ENCODE measurements around the gene DICER1.

The DICER1 gene

DNA sequence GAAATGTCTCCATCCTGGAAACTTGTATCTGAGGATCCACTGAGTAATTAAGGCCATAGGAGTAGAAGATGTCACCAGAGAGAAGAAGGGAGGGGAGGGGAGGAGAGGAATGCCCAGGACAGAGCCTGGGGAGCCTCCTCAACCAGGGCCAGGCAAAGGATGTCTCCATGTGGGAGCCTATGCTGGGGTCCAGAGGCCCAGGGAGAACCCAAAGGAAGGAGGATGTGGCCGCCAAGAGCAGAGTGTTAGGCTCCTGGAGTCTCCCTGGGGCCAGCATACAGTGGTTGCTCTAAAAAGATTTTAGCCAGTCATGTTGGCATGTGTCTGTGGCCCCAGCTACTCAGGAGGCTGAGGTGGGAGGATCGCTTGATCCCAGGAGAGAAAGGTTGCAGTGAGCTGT lies 92.6 kb downstream of the DICER1 start:
- in situ Hi-C loops (cut with HindIII; ENCODE audit: low pct_unique_long_range_greater_than_20kb, low sequenced_read_pairs) = no loop called here
- TF ChIP-seq JUND (IDR thresholded peaks at IDR 0.05; ENCODE audit: low read depth) = no peak
- DNase-seq (ENCODE audit: low read depth in 1 of 2, low spot score in 1 of 2) = no peak

- DNase-seq (ENCODE audit: low read depth in 1 of 2, low spot score in 1 of 2) = no peak
- no peak for TF ChIP-seq JUND (IDR thresholded peaks at IDR 0.05; ENCODE audit: low read depth)
- in situ Hi-C loops (cut with HindIII; ENCODE audit: low pct_unique_long_range_greater_than_20kb, low sequenced_read_pairs) = no loop called here
Observed at GRCh38 chr14:95064256-95064655, 93.1 kb downstream of the DICER1 start.

GRCh38 chr14:95063391-95063790 lies 93.9 kb downstream of the DICER1 start:
- no peak for TF ChIP-seq JUND (IDR thresholded peaks at IDR 0.05; ENCODE audit: low read depth)
- DNase-seq (ENCODE audit: low read depth in 1 of 2, low spot score in 1 of 2) = no peak
- in situ Hi-C loops (cut with HindIII; ENCODE audit: low pct_unique_long_range_greater_than_20kb, low sequenced_read_pairs) = no loop called here

DNA sequence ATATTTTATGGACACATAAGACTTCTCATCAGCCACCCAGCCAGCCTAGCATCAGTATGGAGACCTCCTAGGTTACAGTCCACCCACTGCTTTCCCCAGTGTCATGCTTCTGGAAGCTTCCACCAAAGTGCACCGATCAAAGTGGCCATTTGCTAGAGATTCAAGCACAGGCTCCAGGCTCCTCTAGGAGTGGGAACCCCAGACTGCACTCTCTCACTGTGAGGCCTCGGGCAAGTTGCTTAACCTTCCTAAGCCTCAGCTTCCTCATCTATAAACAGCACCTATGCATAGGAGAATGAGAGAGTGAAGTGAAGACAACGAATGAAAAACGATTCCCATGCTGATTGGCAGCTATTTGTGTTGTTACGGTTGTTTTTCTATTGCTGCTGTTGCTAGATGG lies 94.4 kb downstream of the DICER1 start:
- no peak for TF ChIP-seq JUND (IDR thresholded peaks at IDR 0.05; ENCODE audit: low read depth)
- in situ Hi-C loops (cut with HindIII; ENCODE audit: low pct_unique_long_range_greater_than_20kb, low sequenced_read_pairs) = no loop called here
- no peak for DNase-seq (ENCODE audit: low read depth in 1 of 2, low spot score in 1 of 2)

GRCh38 chr14:95062220-95062619 lies 95.1 kb downstream of the DICER1 start:
- TF ChIP-seq JUND (IDR thresholded peaks at IDR 0.05; ENCODE audit: low read depth) = no peak
- in situ Hi-C loops (cut with HindIII; ENCODE audit: low pct_unique_long_range_greater_than_20kb, low sequenced_read_pairs) = no loop called here
- no peak for DNase-seq (ENCODE audit: low read depth in 1 of 2, low spot score in 1 of 2)

DNA sequence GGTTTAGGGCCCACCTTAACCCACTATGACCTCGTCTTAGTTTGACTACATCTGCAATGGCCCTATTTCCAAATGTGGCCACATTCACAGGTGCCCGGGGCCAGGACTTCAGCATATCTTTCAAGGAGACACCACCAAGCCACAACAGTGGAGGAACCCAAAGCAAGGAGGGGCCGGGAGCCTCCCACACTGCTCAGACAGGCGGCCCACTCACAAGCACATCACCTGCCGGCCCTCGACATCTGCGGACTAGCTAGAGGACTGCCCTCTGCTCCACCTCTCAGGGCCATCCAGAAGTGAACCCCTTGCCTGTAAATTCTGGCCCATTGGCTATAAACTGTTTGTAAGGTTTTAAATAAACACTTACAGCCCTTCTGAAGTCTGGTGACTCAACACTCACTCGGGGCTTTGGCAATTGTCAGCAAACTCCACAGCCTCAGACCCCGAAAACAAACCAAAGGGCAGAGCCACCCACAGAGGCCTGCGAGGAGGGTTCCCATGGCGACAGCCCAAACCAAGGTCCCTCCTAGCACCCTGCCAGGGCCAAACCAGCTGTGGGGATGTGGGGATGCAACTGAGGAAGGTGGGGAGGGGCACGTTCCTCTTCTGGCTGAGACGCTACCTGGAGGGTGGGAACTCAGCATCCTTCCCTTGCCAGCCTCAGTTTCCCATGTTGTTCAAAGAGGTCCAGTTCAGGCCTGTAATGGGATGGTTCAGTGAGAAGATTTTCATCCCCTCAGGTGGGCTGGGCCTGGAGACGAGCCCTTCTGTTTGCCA lies 95.8 kb downstream of the DICER1 start:
- in situ Hi-C loops (cut with HindIII; ENCODE audit: low pct_unique_long_range_greater_than_20kb, low sequenced_read_pairs) = no loop called here
- DNase-seq (ENCODE audit: low read depth in 1 of 2, low spot score in 1 of 2) = no peak

GRCh38 chr14:95059126-95059525 lies 98.2 kb downstream of the DICER1 start:
- TF ChIP-seq JUND (IDR thresholded peaks at IDR 0.05; ENCODE audit: low read depth) = no peak
- in situ Hi-C loops (cut with HindIII; ENCODE audit: low pct_unique_long_range_greater_than_20kb, low sequenced_read_pairs) = no loop called here
- no peak for DNase-seq (ENCODE audit: low read depth in 1 of 2, low spot score in 1 of 2)

More for the DNA sequence above, 95.8 kb downstream of the DICER1 start:
- TF ChIP-seq JUND (IDR thresholded peaks at IDR 0.05; ENCODE audit: low read depth) = no peak

DNA sequence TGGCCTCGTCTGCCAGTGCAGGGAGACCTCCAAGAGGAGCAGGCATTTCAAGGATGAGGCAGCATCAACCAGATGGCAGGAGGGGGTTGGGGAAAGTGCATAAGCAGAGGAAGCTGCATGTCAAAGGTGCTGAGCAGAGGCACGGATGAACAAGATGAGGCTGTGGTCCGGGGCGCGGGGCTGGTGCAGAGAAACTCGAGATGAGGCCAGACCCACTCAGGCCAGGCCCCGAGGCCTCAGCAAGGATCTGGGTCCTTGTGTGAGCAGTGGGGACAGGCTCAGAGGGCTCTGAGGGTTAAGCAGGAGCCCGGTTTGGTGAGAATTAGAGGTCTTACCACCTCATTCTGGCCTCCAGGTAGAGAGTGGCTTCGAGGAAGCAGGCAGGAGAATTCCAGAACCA lies 98.8 kb downstream of the DICER1 start:
- no peak for TF ChIP-seq JUND (IDR thresholded peaks at IDR 0.05; ENCODE audit: low read depth)
- in situ Hi-C loops (cut with HindIII; ENCODE audit: low pct_unique_long_range_greater_than_20kb, low sequenced_read_pairs) = no loop called here
- no peak for DNase-seq (ENCODE audit: low read depth in 1 of 2, low spot score in 1 of 2)

DNA sequence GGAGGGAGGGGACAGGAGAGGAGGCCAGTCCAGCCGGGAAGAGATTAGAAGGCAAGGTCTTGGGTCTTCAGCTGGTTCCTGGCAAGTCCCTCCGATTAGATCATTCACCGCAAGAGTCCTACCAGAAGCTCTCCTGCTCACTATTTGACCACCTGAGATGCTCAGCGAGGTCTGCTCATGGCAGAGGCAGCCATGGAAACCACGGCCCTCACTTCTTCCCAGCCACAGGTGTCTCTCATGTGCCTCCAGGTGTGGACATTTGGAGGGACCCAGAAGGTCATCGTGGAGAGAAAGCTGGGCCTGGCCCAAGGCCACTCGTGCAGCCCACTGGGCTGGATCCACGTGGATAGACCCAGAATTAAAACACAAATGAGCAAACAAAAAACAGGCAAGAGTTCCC lies 99.5 kb downstream of the DICER1 start:
- DNase-seq (ENCODE audit: low read depth in 1 of 2, low spot score in 1 of 2) = no peak
- in situ Hi-C loops (cut with HindIII; ENCODE audit: low pct_unique_long_range_greater_than_20kb, low sequenced_read_pairs) = no loop called here

DNA sequence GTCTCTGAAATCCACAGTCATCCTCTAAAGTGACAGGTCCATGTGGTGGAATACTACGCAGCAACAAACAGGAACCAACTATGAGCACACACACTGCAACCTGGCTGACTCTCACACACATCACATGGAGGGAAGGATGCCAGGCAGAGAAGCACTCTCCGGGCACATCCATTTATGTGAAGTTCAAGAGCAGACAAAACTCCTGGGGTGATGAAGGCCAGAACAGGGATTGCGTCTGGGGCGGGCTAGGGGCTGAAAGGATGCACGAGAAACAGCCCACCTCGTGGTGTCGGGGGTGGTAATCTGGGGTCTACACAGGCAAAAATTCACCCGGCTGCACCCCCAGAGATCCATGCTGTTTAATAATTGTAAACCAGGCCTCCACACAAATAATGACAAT lies 100.2 kb downstream of the DICER1 start:
- no peak for TF ChIP-seq JUND (IDR thresholded peaks at IDR 0.05; ENCODE audit: low read depth)
- in situ Hi-C loops (cut with HindIII; ENCODE audit: low pct_unique_long_range_greater_than_20kb, low sequenced_read_pairs) = no loop called here
- DNase-seq (ENCODE audit: low read depth in 1 of 2, low spot score in 1 of 2) = no peak

More for the DNA sequence above, 99.5 kb downstream of the DICER1 start:
- TF ChIP-seq JUND (IDR thresholded peaks at IDR 0.05; ENCODE audit: low read depth) = no peak

DNA sequence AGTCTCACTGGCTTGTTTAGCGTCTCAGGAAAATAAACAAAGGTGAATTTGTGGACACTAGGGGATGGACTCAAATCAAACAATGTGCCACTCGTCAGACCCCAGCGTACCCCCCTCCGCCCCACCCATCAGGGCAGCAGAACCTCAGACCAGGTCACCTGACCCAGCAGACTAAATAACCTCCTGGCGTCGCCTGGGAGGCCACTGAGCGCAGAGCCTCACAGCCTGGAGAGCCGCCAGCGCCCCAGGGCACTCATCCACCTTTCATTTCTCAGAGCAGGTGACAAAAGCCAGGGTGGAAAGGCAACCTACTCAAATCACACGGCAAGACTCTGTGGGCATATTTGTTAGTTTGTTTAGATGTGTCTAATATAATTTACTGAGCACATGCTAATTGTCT lies 100.9 kb downstream of the DICER1 start:
- in situ Hi-C loops (cut with HindIII; ENCODE audit: low pct_unique_long_range_greater_than_20kb, low sequenced_read_pairs) = no loop called here
- peak; percentile 49 to 77 for DNase-seq (ENCODE audit: low read depth in 1 of 2, low spot score in 1 of 2)
- no peak for TF ChIP-seq JUND (IDR thresholded peaks at IDR 0.05; ENCODE audit: low read depth)

GRCh38 chr14:95055318-95055717 lies 102.0 kb downstream of the DICER1 start:
- in situ Hi-C loops (cut with HindIII; ENCODE audit: low pct_unique_long_range_greater_than_20kb, low sequenced_read_pairs) = no loop called here
- TF ChIP-seq JUND (IDR thresholded peaks at IDR 0.05; ENCODE audit: low read depth) = no peak
- no peak for DNase-seq (ENCODE audit: low read depth in 1 of 2, low spot score in 1 of 2)

- no peak for TF ChIP-seq JUND (IDR thresholded peaks at IDR 0.05; ENCODE audit: low read depth)
- in situ Hi-C loops (cut with HindIII; ENCODE audit: low pct_unique_long_range_greater_than_20kb, low sequenced_read_pairs) = no loop called here
Observed at GRCh38 chr14:95054346-95055280, 102.7 kb downstream of the DICER1 start.

More at GRCh38 chr14:95054346-95055280, 102.7 kb downstream of the DICER1 start:
- no peak for DNase-seq (ENCODE audit: low read depth in 1 of 2, low spot score in 1 of 2)

Measured in T47D (cell line).